GM19395 (cell line): ENCODE results near the gene EEF2K.
A peak's percentile ranks its signal among the peaks of the same experiment; 100 is the strongest.
"Not testable (repeated sequence)": the region's sequence is repeated elsewhere in the genome, so short reads cannot be mapped to it uniquely, and the experiment has no call there.

Source experiments
- ATAC-seq: cut with Tn5 transposase; IDR thresholded peaks from one replicate; pipeline ENCODE4 v1.9.1; 2021; ENCODE audit warnings: mild to moderate bottlenecking, moderate library complexity; ENCODE audit not compliant: unreplicated experiment

The EEF2K gene

DNA sequence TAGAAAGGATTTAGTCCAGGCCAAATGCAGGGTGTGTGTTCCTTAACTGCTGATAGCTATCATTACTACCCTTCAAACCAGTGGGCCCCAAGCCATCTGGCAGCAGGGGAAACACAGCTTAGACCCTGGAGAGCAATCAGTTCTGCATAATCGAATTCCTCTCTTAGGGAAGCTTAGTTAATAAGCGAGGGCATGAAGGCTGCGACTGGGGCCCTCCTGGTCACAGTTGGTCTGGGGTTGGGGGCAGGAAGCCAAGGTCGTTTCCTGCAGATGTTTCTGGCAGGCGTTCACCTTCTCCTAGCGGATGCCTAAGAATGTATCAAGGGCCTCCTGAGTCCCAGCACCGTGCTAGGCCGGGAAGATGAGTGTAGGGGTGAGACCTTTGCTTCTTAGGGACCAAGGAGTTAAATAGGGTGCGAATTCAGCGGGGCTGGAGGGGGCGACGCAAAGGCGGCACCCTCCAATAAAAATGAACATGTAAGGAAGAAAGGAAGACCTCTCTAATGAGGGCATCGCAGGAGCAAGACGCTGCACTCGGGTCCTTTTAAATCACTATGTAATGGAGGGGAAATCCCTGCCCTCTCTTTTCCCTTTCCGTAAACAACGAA, 16.5 kb upstream of the EEF2K start:
- ATAC-seq = no peak

DNA sequence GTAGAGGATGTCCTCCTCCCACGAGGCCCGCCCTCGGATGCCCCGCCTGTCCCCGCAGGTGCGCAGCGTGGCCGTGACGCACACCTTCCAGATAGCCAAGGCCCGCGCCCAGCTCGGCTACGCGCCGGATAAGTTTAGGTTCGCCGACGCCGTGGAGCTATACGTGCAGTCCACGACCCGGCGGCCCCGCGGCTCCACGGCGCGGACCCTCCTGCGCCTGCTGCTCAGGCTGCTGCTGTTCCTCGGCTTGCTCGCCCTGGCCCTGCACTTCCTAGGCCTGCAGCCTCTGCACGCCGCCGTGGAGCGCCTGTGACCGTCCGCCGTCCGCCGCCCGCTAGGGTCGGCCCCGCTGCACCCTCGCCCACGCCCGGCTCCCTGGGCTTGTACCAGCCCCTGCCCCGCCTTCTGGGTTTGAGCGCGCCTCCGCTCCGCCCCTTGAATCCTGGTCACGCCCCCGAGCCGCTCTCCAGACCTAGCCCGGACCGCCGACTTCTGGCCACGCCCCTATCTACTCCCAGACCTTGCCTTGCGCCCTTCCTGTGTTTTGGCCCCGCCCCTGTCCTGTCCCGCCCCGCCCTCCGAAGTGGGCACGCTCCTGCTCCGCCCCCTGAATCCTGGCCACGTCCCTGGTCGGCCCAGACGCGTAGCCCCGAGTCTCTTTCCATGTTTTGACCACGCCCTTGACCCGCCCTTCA, 15.8 kb upstream of the EEF2K start:
- ATAC-seq = peak; percentile 61

DNA sequence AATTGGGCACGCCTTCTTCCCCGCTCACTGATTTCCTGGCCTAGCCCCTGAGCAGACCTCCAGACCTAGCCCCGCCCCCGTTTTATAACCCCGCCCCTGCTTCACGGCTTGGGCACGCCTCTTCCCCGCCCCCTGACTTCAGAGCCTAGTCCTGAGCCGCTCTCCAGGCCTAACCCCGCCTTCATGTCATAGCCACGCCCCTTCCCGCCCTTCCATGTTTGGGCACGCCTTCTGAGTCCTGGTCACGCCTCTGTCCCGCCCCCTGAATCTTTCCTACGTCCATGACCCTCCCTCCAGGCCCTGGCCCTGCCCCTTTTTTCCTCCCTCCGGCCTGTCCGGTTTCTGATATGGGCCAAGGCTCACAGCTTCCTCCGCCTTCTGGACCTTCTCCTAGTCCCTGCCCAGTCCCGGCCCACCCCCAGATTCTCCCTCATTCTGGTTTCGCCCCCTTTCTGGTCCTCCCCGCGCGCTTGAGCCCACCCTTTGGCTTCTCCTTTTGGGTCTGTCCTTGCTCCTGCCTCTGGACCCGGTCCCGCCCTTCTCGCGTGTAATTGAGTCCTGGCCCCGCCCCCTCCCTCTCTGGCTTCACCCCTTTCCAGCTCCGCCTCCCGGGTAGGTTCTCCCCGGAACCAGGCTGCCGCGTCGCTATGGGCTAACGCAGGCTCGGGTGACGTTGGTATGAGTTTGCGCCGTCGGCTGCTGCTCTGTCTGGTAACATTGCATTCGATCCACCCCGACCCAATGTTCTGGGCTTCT, 15.1 kb upstream of the EEF2K start:
- ATAC-seq = peak; percentile 50

DNA sequence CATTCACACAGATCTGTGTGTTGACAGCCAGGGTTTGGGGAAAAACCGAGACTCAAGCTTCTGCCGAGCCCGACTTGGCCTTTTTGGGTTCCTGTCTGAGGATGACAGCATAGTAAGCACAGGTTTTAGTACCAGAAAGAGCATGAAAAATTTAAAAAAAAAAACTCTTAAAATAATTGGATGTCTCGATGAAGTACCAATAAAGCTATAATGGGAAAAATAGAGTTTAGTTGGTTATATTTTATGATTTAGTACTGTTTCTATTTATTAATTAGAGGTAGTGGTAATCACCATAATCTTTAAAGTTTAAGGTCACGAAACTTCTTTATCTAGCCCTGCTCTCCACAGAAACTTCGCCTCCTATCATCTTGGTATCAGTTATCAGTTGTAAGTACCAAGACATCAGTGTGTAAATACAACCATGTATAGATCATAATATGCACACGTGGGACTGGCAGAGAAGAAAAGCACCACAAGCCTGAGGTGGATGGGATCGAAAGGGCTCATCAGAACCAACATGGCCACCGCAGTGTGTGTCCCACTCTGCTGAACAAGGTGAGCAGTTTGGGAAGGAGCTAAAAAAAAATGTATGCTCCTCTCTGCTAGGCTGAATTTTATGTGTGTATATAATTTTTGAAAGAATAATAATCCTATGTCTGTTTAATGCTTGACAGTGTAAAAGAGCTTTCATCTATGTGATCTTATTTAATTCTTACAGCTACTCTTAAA, 14.4 kb upstream of the EEF2K start:
- no peak for ATAC-seq

DNA sequence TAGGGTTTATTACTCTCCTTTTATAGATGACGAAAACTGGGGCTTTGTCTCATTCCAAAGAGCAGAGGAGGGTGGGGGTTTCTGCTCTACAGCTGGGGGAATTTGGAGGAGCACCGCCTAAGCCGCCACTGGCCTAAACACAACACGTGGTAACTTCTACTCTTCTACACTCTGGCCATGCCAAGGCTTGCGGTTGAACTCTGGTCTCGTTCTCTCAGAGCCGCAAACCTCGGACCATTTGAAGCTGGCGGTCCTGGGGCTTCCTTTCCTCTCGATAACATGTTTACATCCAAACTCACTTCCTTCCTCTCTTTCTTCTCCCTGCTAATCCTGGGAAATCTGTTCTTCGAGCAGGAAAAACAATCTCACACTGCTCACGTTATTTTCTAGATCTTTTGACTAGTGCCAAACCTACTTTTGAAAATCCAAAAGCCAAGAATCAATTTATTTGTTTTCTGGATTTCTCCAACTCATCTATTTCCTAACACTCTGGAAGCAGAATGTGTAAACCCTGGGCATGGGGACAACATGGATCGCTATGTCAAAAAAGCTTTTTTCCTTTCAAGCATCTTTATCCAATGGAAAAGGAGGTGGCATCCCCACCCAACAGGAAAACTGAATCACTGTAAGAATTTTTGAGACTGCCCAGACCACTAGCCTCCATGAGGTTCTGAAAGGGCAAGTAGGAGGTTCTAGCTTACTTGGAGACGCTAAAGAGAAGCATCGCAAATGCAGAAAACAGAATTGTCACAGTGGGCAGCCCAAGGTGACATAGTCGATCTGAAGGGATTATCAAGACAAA, 13.6 kb upstream of the EEF2K start:
- ATAC-seq = no peak

DNA sequence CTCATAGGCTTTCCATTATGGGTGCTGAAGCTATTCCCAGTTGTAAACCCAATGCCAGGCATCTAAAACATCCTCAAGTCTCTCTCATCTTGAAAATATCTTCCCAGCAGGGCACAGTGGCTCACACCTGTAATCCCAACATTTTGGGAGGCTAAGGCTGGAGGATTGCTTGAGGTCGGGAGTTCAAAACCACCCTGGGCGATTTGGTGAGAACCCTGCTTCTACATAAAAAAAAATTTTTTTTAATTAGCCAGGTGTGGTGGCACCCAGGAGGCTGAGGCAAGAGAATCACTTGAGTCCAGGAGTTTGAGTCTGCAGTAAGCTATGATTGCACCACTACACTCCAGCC, 13.0 kb upstream of the EEF2K start:
- ATAC-seq = no peak

DNA sequence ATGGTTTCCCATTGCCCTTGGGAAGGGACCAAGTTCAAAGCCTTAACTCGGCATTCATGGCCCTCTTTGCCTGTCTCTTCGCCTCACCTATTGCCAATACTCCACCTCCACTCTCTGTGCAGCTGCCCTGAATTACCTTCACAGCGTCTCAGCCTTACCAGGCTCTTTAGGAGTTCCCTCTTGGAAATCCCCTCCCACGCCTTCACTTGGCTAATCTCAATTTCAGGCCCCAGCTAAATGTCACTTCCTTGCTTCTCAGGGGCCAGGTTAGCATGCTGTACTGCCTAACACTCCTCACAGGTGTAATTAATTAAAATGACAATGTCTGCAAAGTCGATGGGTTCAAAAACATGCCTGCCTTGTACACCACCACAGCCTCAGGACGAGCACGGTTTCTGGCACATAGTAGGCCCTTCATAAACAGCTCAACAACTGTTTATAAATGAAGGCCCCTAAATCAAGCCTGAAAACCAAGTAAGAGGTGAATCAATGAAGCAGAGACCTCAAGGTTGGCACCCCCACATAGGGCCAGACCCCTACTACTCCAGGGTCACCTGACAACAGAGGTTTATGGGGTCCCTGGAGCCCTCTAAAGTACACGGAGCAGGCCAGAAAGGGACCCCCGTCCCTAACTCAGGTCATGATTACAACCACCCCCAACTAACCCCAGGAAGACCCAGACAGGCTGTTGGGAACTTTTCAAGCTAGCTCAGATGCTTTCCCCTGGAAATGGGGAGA, 11.2 kb upstream of the EEF2K start:
- no peak for ATAC-seq

DNA sequence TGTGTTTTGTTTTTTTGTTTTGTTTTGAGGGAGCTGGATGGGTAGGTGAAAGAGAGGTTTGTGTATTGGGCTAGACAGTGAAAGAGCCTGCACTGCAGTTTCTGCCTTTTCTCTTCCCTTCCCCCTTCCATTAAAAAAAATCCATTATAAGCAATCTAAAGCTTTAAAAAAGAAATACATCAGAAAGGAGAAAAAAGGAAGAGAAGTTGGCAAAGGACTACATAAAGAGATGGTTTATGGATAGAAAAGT, 10.7 kb upstream of the EEF2K start:
- ATAC-seq = no peak

DNA sequence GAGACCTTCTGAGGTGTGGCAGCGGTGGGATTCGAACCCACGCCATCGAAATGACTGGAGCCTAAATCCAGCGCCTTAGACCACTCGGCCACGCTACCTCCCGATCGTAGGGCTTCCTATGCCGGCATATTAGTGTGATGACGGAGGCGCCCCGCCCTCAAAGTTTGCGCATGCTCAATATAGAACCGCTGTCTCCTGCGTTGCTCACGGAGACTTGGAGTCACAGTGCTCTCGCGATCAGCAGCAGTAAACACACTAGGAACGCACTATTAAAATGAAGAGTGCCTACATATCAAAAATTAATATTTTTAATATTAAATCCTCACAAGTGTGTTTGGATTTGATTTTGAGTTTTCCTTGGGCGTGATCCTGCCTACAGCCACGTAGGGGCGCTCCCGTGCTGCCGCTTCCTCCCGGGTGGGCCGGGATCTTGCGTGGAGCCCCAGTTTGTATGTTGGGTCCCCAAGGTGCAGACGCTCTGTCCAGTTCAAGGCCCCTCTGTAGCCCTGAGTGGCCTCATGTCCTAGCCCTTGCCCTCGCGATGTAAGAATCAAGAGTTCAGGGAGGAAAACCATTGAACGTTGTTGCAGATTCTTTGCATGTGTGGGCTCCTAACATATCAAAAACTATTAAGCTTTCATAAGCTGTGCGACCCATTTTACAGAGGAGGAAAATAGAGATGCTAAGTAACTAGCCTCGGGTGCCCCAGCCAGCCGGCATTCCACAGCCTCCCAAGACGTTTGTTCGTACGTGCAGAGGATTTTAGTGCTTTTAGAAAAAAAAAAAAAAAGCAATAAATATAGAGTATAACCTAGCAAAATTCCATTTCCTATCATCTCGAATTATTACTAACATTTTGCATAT, 10.2 kb upstream of the EEF2K start:
- peak; percentile 38 for ATAC-seq

DNA sequence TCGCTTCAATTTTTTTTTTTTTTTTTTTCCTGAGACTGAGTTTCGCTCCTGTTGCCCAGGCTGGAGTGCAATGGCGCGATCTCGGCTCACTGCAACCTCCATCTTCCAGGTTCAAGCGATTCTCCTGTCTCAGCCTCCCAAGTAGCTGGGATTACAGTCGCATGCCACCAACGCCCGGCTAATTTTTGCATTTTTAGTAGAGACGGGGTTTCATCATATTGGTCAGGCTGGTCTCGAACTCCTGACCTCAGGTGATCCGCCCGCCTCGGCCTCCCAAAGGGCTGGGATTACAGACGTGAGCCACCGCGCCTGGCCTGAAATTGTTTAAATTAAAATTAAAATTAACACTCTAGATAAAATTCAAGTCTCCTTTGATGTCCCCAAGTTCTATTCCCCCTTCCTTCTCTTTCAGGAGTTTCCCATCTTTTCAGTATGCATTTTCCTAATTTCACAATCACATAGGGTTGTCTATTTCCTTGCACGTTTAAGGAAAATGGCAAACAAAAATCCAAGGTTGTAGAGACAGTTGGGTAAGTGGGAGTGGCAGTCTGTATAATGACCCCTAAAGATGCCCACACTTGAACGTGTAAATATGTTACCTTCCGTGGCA, 9.4 kb upstream of the EEF2K start:
- not testable (repeated sequence) for ATAC-seq

DNA sequence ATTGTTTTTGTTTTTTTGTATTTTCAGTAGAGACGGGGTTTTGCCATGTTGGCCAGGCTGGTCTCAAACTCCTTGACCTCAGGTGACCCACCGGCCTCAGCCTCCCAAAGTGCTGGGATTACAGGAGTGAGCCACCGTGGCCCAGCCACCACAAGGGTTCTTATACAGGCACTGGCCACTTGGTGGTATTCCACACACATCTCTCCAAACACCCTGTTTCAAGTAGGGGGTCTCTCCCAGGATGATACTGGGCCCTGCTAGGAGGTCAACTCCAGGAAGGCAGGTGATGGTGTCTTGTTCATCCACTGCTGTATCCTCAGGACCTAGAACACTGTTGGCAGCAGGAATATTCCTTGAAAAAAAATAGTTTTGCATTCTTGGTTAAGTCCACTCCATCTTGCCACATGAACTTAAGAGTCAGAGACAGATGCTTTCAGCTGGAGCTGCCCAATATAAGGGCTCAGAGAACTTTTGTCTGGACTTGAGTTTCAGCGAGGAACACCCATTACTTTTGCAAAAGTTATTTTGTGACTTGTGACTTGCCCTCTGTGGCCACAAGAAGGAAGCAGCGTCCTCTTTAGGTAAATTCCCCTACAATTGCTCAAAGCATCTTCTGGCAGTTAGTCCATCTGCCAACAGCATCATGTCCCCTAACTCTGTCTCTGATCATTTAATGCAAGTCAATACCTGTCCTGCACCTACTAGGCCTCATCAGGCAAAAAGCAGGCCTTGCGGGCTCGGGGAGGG, 7.4 kb upstream of the EEF2K start:
- ATAC-seq = no peak

DNA sequence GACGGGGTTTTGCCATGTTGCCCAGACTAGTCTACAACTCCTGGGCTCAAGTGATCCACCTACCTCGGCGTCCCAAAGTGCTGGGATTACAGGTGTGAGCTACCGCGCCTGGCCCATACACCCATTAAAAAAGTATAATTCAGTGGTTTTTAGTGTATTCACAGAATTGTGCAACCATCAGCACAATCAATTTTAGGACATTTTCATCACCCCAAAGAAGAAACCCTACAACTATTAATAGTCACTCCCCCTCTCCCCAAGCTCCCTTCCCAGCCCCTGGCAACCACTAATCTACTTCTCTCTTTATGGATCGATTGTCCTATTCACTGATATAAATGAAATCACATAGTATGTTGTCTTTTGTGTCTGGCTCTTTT, 3.8 kb upstream of the EEF2K start:
- ATAC-seq = no peak

DNA sequence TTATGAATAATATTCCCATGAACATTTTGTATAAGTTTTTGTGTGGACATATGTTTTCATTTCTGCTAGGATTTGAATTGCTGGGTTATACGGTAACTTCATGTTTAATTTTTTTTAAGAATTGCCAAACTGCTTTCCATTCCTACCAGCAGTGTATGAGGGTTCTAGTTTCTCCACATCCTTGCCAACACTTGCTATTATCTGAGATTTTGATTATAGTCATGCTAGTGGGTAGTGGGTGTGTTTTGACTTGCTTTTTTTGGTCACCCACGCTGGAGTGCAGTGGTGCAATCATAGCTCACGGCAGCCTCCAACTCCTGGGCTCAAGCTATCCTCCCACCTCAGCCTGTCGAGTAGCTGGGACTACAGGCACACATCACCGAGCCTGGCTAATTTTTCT, 3.0 kb upstream of the EEF2K start:
- no peak for ATAC-seq

DNA sequence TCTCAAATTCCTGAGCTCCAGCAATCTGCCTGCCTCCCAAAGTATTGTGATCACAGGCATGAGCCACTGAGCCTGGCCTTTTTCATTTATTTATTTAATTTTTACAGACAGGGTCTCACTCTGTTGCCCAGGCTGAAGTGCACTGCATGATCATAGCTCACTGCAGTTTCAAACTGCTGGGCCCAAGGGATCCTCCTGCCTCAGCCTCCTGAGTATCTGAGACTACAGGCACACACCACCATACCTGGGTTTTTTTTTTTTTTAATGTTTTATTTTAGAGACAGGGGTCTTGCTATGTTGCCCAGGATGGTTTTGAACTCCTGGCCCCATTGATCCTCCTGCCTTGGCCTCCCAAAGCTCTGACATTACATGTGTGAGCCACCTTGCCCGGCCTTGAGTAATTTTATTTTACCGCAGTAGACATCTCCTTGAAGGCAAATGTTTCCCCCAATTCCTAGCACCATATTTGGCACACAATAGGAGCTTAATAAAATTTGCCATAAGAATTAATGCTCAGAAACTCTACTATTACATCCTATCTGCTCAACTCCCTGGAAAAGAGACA, 1.9 kb upstream of the EEF2K start:
- no peak for ATAC-seq

DNA sequence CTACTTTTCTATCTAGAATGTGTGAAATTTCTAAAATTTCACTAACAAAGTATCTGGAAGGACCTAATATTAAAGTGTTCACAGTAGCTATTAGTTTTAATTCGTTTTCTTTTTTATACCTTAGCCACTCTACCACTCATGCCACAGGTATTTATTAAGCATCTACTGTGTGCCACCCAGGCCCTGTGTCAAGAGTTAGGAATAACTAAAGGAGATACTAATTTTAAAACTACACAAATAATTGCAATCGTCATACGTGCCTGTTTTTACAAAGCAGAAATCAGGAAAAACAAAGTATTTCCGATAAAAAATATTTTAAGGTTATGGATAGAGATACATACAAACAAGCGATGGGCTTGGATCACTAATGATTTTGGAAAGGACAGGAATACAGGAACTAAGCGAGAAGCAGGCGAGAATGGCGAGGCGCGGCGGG, 483 bp upstream of the EEF2K start:
- ATAC-seq = no peak

DNA sequence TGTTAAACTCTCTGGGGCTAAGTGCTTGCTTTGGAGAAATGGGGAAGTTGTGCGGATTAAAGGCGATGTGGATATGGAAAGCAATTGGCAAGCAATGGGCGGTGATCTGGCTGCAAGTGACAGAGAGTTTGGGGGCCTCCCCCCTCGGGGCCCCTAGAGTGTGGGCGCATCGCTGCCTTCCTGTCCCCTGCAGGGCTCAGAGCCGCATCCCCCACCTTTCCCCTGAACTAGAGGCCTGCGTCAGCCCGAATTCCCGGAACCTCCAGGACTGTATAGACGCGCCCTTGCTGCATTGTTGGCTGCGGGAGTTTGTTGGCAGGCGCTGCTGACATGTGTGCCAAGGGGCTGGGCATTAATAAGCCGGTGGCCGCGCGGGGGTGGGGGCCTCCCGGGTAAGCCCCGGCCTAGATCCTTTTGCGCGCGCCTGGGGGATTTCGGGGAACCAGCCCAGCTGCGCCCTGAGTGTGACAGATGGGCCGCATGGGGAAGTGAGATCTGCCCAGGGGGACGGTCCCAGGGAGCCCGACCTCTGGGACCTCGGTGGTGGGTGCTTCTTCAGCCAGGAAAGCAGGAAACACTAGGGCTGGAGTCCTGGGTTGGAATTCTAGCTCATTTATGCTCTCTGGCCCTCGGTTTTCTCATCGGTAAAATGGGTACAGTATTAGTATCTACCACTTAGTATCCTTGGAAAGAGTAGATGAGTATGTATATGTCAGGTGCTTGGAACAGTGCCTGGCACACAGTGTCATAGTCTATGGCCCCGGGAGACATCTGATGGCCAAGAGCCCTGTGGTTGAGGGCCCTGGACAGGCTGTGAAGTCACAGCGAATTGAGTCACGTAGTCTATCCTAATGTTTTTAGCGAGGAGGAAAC, 1.0 kb downstream of the EEF2K start:
- ATAC-seq = no peak

DNA sequence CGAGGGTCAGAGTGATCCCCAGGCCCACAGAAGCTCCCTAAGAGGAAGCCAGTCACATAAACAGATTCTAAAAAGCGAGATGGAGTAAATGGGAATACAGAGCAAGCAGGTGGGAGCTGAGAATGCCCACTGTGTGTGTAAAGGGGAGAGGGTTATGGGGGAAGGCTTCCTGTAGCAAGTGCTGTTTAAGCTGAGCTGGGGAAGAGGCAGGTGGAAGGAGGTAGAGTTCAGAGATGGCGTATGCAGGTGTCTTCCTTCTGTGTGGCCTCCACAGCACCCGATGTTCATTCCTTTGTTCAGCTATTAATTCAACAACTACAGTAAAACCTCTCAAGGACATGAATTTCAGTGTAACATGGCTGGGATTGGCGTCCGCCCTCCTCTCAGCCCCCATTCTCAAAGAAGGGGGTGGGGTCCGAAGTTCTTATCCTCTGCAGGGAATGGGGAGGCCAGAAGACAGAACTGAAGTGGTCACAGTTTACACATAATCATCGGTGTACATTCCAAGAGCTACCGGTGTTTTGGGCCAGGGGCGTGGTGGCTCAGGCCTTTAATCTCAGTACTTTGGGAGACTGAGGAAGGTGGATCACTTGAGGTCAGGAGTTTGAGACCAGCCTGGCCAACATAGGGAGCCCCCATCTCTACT, 1.8 kb downstream of the EEF2K start:
- no peak for ATAC-seq
